Smooth muscle cell (in vitro differentiated cells): Measurements from ENCODE around the gene ASIC2. TPM values are rescaled to one million over a fixed set of nuclear protein-coding genes. Genes with fewer than 3 reads are reported as not detected.

ENCODE experiments used
- DNase-seq: peaks from one replicate; lab custom pipeline; 2025; ENCODE audit not compliant: unreplicated experiment; lab: John Stamatoyannopoulos, UW
- H2AFZ ChIP-seq: fragments of 200-600 bp; sonication (generic); 2 replicates; pipeline ENCODE4 v1.6.0; 2016; ENCODE audit warnings: antibody characterized with exemption, low read depth, mild to moderate bottlenecking
- H3F3A ChIP-seq: fragments of 200-600 bp; sonication (generic); 2 replicates; pipeline ENCODE4 v1.6.0; 2017; ENCODE audit warnings: antibody characterized with exemption, low read depth
- H3K27ac ChIP-seq: fragments of 200-600 bp; sonication (generic); 2 replicates; pipeline ENCODE4 v1.5.1; 2016; ENCODE audit warnings: low read depth, mild to moderate bottlenecking
- H3K27me3 ChIP-seq: fragments of 200-600 bp; sonication (generic); 2 replicates; pipeline ENCODE4 v1.6.1; 2016; ENCODE audit warnings: low read depth, mild to moderate bottlenecking
- H3K36me3 ChIP-seq: fragments of 200-600 bp; sonication (generic); 2 replicates; pipeline ENCODE4 v1.5.1; 2016; ENCODE audit warnings: low read depth
- H3K4me1 ChIP-seq: fragments of 200-600 bp; sonication (generic); 2 replicates; pipeline ENCODE4 v1.5.1; 2016; ENCODE audit warnings: low read depth
- H3K4me2 ChIP-seq: fragments of 200-600 bp; sonication (generic); 2 replicates; pipeline ENCODE4 v1.6.0; 2016; ENCODE audit warnings: mild to moderate bottlenecking
- H3K4me3 ChIP-seq: fragments of 200-600 bp; sonication (generic); 2 replicates; pipeline ENCODE4 v1.5.1; 2016; ENCODE audit warnings: mild to moderate bottlenecking
- H3K79me2 ChIP-seq: fragments of 200-600 bp; sonication (generic); 2 replicates; pipeline ENCODE4 v1.6.0; 2016; ENCODE audit warnings: low read depth, mild to moderate bottlenecking
- H3K9ac ChIP-seq: fragments of 200-600 bp; sonication (generic); 2 replicates; pipeline ENCODE4 v1.6.0; 2016; ENCODE audit warnings: low read depth
- H3K9me3 ChIP-seq: fragments of 200-600 bp; sonication (generic); replicated peaks from 2 replicates; pipeline ENCODE4 v1.5.1; 2016; ENCODE audit warnings: low read depth
- H4K20me1 ChIP-seq: fragments of 200-600 bp; sonication (generic); 2 replicates; pipeline ENCODE4 v1.6.0; 2016; ENCODE audit warnings: low read depth
- CTCF ChIP-seq: fragments of 200-600 bp; sonication (generic); IDR thresholded peaks from 2 replicates; pipeline ENCODE4 v1.5.1; 2017; ENCODE audit warnings: borderline replicate concordance, mild to moderate bottlenecking, antibody characterized with exemption; ENCODE audit not compliant: insufficient read depth, poor library complexity, severe bottlenecking
- WGBS: methylation state at CpG from one replicate; pipeline ENCODE4 v1.1.7; 2016; ENCODE audit warnings: low lambda C conversion rate; 5-methylcytosine and 5-hydroxymethylcytosine counted together
- polyA plus RNA-seq: library from polyadenylated mRNA; unstranded; fragments of >200 nt; fragmentation: Nextera tagmentation; extraction: Ambion mirVana; gene quantifications from 2 replicates; pipeline ENCODE4 v1.2.1, GENCODE V29; 2016
- total RNA-seq: library from RNA; depleted of rRNA; stranded (reverse); fragments of >200 nt; gene quantifications from 2 replicates; pipeline ENCODE4 v1.2.3, GENCODE V29; 2014

Gene ASIC2
- total and polyA plus RNA-seq, 2 experiments from 2014 or later = 0.18 to 0.23 TPM

GRCh38 chr17:32998111-32998886, 294.8 kb downstream of the ASIC2 start:
- Histone ChIP-seq H3K27me3 (no peaks in the 10 kb centered on the region), H3F3A (no peaks in the 10 kb centered on the region), H2AFZ (peak overlapping the region; percentile 47), H3K79me2 (no peaks in the 10 kb centered on the region), H3K4me1 (no peaks in the 10 kb centered on the region), H3K27ac (no peak overlapping the region), H3K36me3 (no peaks in the 10 kb centered on the region), H3K4me3 (peak overlapping the region; percentile 24), H3K4me2 (peak overlapping the region; percentile 69), H3K9me3 (no peaks in the 10 kb centered on the region), H3K9ac (peak overlapping the region; percentile 12), H4K20me1 (no peaks in the 10 kb centered on the region)
- WGBS = 6% methylated on average over 18 of the region's 18 CpGs
- peak; percentile 84 for TF ChIP-seq CTCF
- peak; percentile 69 for DNase-seq

GRCh38 chr17:32995416-32996045, 297.6 kb downstream of the ASIC2 start:
- no peak for TF ChIP-seq CTCF
- Histone ChIP-seq H3K9ac (no peak overlapping the region), H3K4me1 (no peaks in the 10 kb centered on the region), H3K27ac (no peak overlapping the region), H2AFZ (no peak overlapping the region), H3K4me3 (no peak overlapping the region), H3K27me3 (no peaks in the 10 kb centered on the region), H3F3A (no peaks in the 10 kb centered on the region), H3K9me3 (no peaks in the 10 kb centered on the region), H3K36me3 (no peaks in the 10 kb centered on the region), H3K4me2 (no peak overlapping the region), H4K20me1 (no peaks in the 10 kb centered on the region), H3K79me2 (no peaks in the 10 kb centered on the region)
- WGBS = 91% methylated on average over 14 of the region's 14 CpGs
- no peak for DNase-seq

GRCh38 chr17:32993977-32994376, 299.1 kb downstream of the ASIC2 start:
- Histone ChIP-seq H3K4me2 (no peak overlapping the region), H3K27ac (no peak overlapping the region), H2AFZ (no peak overlapping the region), H3K27me3 (no peaks in the 10 kb centered on the region), H3K9me3 (no peaks in the 10 kb centered on the region), H3K36me3 (no peaks in the 10 kb centered on the region), H3F3A (no peaks in the 10 kb centered on the region), H3K79me2 (no peaks in the 10 kb centered on the region), H3K9ac (no peak overlapping the region), H3K4me1 (no peaks in the 10 kb centered on the region), H3K4me3 (no peak overlapping the region), H4K20me1 (no peaks in the 10 kb centered on the region)
- TF ChIP-seq CTCF = no peak
- DNase-seq = no peak
- 89% methylated on average over 9 of the region's 9 CpGs for WGBS
